ENCODE data around the gene CYLD.

DNA sequence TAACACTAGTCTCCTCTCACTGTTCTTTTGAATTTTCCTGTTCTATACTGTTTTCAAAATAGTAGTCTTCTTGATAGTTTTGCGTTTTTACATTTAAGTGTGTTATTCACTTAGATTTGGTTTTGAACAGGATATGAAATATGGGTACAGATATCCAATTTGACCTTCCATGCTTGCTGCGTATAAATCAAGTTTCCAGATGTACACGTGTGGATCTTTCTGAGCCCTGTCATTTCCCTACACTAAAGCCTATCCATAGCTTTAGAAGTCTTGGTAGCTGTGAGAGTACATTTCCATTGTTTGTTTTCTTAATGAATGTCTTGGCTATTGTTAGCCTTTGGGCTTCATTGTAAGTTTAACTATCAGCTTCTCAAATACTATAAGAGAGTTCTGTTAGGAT, 20.4 kb downstream of the CYLD start:
- TF ChIP-seq CTCF (IDR thresholded peaks at IDR 0.05; ENCODE audit: low read length), result no peak
- no peak for TF ChIP-seq EZH2phosphoT487 (IDR thresholded peaks at IDR 0.05; ENCODE audit: low read length)
- TF ChIP-seq EZH2 (optimal IDR thresholded peaks at IDR 0.05; ENCODE audit: low read depth, low read length), result no peak

Data from MM.1S (cell line).